ENCODE measurements around the gene SFTPD.

- TF ChIP-seq CTCF (IDR thresholded peaks at IDR 0.05) (no peak), POLR2A (IDR thresholded peaks at IDR 0.05) (no peak), EP300 (IDR thresholded peaks at IDR 0.05) (no peak)
These were observed 8.5 kb downstream of the SFTPD start for GRCh38 chr10:79940431-79940830.
